Omental fat pad (tissue), 4 donors: ENCODE measurements around the gene SHC2. TPM values are rescaled to one million over a fixed set of nuclear protein-coding genes. Genes with fewer than 3 reads are reported as not detected.
"Not testable (repeated sequence)": the region's sequence is repeated elsewhere in the genome, so short reads cannot be mapped to it uniquely, and the experiment has no call there.

Experiments used
- ATAC-seq: fragments of 150-250 bp; one replicate; pipeline ENCODE4 v1.9.1; 2016; ENCODE audit warnings: mild to moderate bottlenecking, moderate library complexity; ENCODE audit not compliant: low FRiP score
- DNase-seq: peaks from one replicate; pipeline ENCODE4 v3.0.0-alpha.2; 2019; ENCODE audit warnings: low spot score
- CTCF ChIP-seq, 3 donors: fragments of 450-650 bp; IDR thresholded peaks; one replicate each; pipeline ENCODE4 v1.5.1; 2016 to 2017; ENCODE audit warnings: antibody characterized with exemption in 3 of 3, mild to moderate bottlenecking in 3 of 3, moderate library complexity in 2 of 3
- total RNA-seq, 4 donors: library from RNA; depleted of rRNA; stranded (reverse); fragments of >200 nt; gene quantifications; one replicate each; pipeline ENCODE4 v1.1.0, GENCODE V29; 2016

Gene SHC2
- total RNA-seq, 4 donors from 2014 or later: 11.7 to 27.1 (median 18.8) TPM

GRCh38 chr19:395467-395866 lies 65.4 kb downstream of the SHC2 start:
- ATAC-seq: no peak
- no peak for TF ChIP-seq CTCF (IDR thresholded peaks at IDR 0.05)
- no peak for DNase-seq

GRCh38 chr19:394857-395256 lies 66.0 kb downstream of the SHC2 start:
- not testable (repeated sequence) for ATAC-seq, DNase-seq

- ATAC-seq, DNase-seq: not testable (repeated sequence)
These were observed 67.3 kb downstream of the SHC2 start for GRCh38 chr19:393560-393959.

GRCh38 chr19:392375-392970 lies 68.4 kb downstream of the SHC2 start:
- TF ChIP-seq CTCF (IDR thresholded peaks at IDR 0.05): no peak
- ATAC-seq (no peak), DNase-seq (no peak)

- no peak for DNase-seq
- no peak for ATAC-seq
- TF ChIP-seq CTCF (IDR thresholded peaks at IDR 0.05): no peak
These were observed 69.0 kb downstream of the SHC2 start for GRCh38 chr19:391726-392374.

- DNase-seq (no peak), ATAC-seq (no peak)
- no peak for TF ChIP-seq CTCF (IDR thresholded peaks at IDR 0.05)
These were observed 69.7 kb downstream of the SHC2 start for GRCh38 chr19:391207-391557.

GRCh38 chr19:390386-391206 lies 70.2 kb downstream of the SHC2 start:
- TF ChIP-seq CTCF (IDR thresholded peaks at IDR 0.05): no peak
- DNase-seq (no peak), ATAC-seq (no peak)

- ATAC-seq: no peak
- no peak for TF ChIP-seq CTCF (IDR thresholded peaks at IDR 0.05)
- DNase-seq: no peak
These were observed 70.9 kb downstream of the SHC2 start for GRCh38 chr19:389935-390289.
